HG02588 (cell line): Measurements from ENCODE around the gene TMEM161A.
"Not testable (repeated sequence)": the region's sequence is repeated elsewhere in the genome, so short reads cannot be mapped to it uniquely, and the experiment has no call there.

Source experiments
- ATAC-seq: cut with Tn5 transposase; IDR thresholded peaks from one replicate; pipeline ENCODE4 v1.9.1; 2021; ENCODE audit warnings: mild to moderate bottlenecking, moderate library complexity; ENCODE audit not compliant: unreplicated experiment

Gene TMEM161A

GRCh38 chr19:19155495-19156219 lies 17.4 kb upstream of the TMEM161A start:
- peak; percentile 62 for ATAC-seq

- ATAC-seq: no peak
These were observed 16.7 kb upstream of the TMEM161A start for GRCh38 chr19:19154768-19155494.

- ATAC-seq: no peak
These were observed 14.5 kb upstream of the TMEM161A start for GRCh38 chr19:19152668-19153384.

- ATAC-seq: peak; percentile 63
These were observed 13.1 kb upstream of the TMEM161A start for GRCh38 chr19:19151418-19151817.

GRCh38 chr19:19149435-19149834 lies 11.2 kb upstream of the TMEM161A start:
- no peak for ATAC-seq

GRCh38 chr19:19148504-19148903 lies 10.2 kb upstream of the TMEM161A start:
- not testable (repeated sequence) for ATAC-seq

- no peak for ATAC-seq
These were observed 9.1 kb upstream of the TMEM161A start for GRCh38 chr19:19147344-19147743.

GRCh38 chr19:19146865-19147264 lies 8.6 kb upstream of the TMEM161A start:
- ATAC-seq: no peak

- ATAC-seq: no peak
These were observed 7.7 kb upstream of the TMEM161A start for GRCh38 chr19:19145684-19146608.

GRCh38 chr19:19145281-19145680 lies 7.0 kb upstream of the TMEM161A start:
- no peak for ATAC-seq

GRCh38 chr19:19142347-19142746 lies 4.1 kb upstream of the TMEM161A start:
- no peak for ATAC-seq

GRCh38 chr19:19140476-19140875 lies 2.2 kb upstream of the TMEM161A start:
- ATAC-seq: no peak

GRCh38 chr19:19139876-19140229 lies 1.6 kb upstream of the TMEM161A start:
- no peak for ATAC-seq

- ATAC-seq: no peak
These were observed 646 bp downstream of the TMEM161A start for GRCh38 chr19:19137556-19138108.

- ATAC-seq: not testable (repeated sequence)
These were observed 2.6 kb downstream of the TMEM161A start for GRCh38 chr19:19135713-19136112.

- ATAC-seq: no peak
These were observed 3.6 kb downstream of the TMEM161A start for GRCh38 chr19:19134687-19135158.

- ATAC-seq: no peak
These were observed 4.3 kb downstream of the TMEM161A start for GRCh38 chr19:19133985-19134384.

GRCh38 chr19:19132912-19133311 lies 5.4 kb downstream of the TMEM161A start:
- no peak for ATAC-seq

GRCh38 chr19:19131989-19132388 lies 6.3 kb downstream of the TMEM161A start:
- ATAC-seq: no peak

- no peak for ATAC-seq
These were observed 12.2 kb downstream of the TMEM161A start for GRCh38 chr19:19126102-19126501.
